MCF 10A (cell line): ENCODE measurements around the gene PITPNM2. TPM values are rescaled to one million over a fixed set of nuclear protein-coding genes. Genes with fewer than 3 reads are reported as not detected.

Experiments
- BruUV-seq: library from RNA; stranded (reverse); fragments of 400-500 nt; replicated peaks from 2 replicates; lab custom pipeline; 2021; lab: Mats Ljungman, UMichigan
- CTCF ChIA-PET: fragments of 300-600 bp; sonication (Branson Sonifier 250); formaldehyde crosslinking; extraction: SDS; loops from one replicate; lab custom pipeline; 2021; ENCODE audit warnings: antibody characterized with exemption, inconsistent platforms; lab: Yijun Ruan, JAX
- POLR2A ChIA-PET: fragments of 300-600, 350-650 bp; sonication (Branson Sonifier 250); formaldehyde crosslinking; extraction: SDS; loops from one replicate; lab custom pipeline; 2020; ENCODE audit warnings: antibody characterized with exemption, inconsistent platforms; lab: Yijun Ruan, JAX
- DNase-seq: peaks from one replicate; pipeline ENCODE4 v3.0.0-alpha.2; 2018; ENCODE audit not compliant: unreplicated experiment
- H3K27ac Mint-ChIP-seq: one replicate; pipeline ENCODE4 v1.8.0; 2022; ENCODE audit warnings: mild to moderate bottlenecking, low read depth, mixed read lengths; ENCODE audit not compliant: unreplicated experiment
- H3K27me3 Mint-ChIP-seq: one replicate; pipeline ENCODE4 v1.8.0; 2022; ENCODE audit warnings: mixed read lengths; ENCODE audit not compliant: insufficient read depth, unreplicated experiment
- H3K36me3 Mint-ChIP-seq: one replicate; pipeline ENCODE4 v1.8.0; 2022; ENCODE audit warnings: mild to moderate bottlenecking, moderate library complexity, mixed read lengths; ENCODE audit not compliant: insufficient read depth, unreplicated experiment
- H3K4me1 Mint-ChIP-seq: one replicate; pipeline ENCODE4 v1.8.0; 2022; ENCODE audit warnings: mixed read lengths; ENCODE audit not compliant: insufficient read depth, unreplicated experiment
- H3K4me3 Mint-ChIP-seq: one replicate; pipeline ENCODE4 v1.8.0; 2022; ENCODE audit warnings: mild to moderate bottlenecking, moderate library complexity, mixed read lengths; ENCODE audit not compliant: unreplicated experiment
- H3K9me3 Mint-ChIP-seq: one replicate; pipeline ENCODE4 v1.8.0; 2022; ENCODE audit warnings: mixed read lengths; ENCODE audit not compliant: unreplicated experiment
- CTCF ChIP-seq: fragments of 200-600 bp; IDR thresholded peaks from one replicate; pipeline ENCODE4 v1.8.0; 2022; ENCODE audit warnings: antibody characterized with exemption, mild to moderate bottlenecking; ENCODE audit not compliant: unreplicated experiment
- intact Hi-C: fragments of 100-400 bp; cut with micrococcal nuclease; formaldehyde crosslinking; loops from 2 replicates; pipeline ENCODE4 v1.14.1; 2022
- total RNA-seq: library from RNA; stranded (reverse); gene quantifications from 2 replicates; pipeline ENCODE4 v1.2.3, GENCODE V29; 2022

PITPNM2 gene
- total RNA-seq, 1 experiment from 2014 or later, result 7.2 TPM

GRCh38 chr12:123121670-123122069, 29.2 kb downstream of the PITPNM2 start:
- Mint-ChIP-seq H3K27ac (no peak overlapping the region), H3K36me3 (no peaks in the 10 kb centered on the region), H3K9me3 (no peaks in the 10 kb centered on the region), H3K4me3 (no peak overlapping the region), H3K27me3 (no peaks in the 10 kb centered on the region), H3K4me1 (peaks cover 8% of the 10 kb centered on the region)
- intact Hi-C loops, result no loop called here
- no peak for DNase-seq
- TF ChIP-seq CTCF, result no peak
- no TSS peak for BruUV-seq
- CTCF ChIA-PET, result interaction anchor here (0.6 kb wide), 1 partner anchor 533 kb away, joined by 3 read pairs; no protein-coding TSS in a partner anchor
- POLR2A ChIA-PET, result interaction anchor here (0.6 kb wide), 1 partner anchor 21 kb away, joined by 3 read pairs; no protein-coding TSS in a partner anchor

- no peak for DNase-seq
- no peak for TF ChIP-seq CTCF
- no TSS peak for BruUV-seq
- ChIA-PET POLR2A (interaction anchor here (1.0 kb wide), 1 partner anchor 13 kb away, joined by 3 read pairs; no protein-coding TSS in a partner anchor), CTCF (interaction anchor here (0.8 kb wide), 1 partner anchor 11 kb away, joined by 3 read pairs; no protein-coding TSS in a partner anchor)
- Mint-ChIP-seq H3K36me3 (no peaks in the 10 kb centered on the region), H3K27ac (no peak overlapping the region), H3K9me3 (no peaks in the 10 kb centered on the region), H3K27me3 (no peaks in the 10 kb centered on the region), H3K4me1 (peaks cover 6% of the 10 kb centered on the region), H3K4me3 (no peak overlapping the region)
- intact Hi-C loops, result no loop called here
Measured at GRCh38 chr12:123120452-123121166, 30.3 kb downstream of the PITPNM2 start.

- no peak for TF ChIP-seq CTCF
- Mint-ChIP-seq H3K27me3 (no peaks in the 10 kb centered on the region), H3K4me1 (peaks cover 10% of the 10 kb centered on the region), H3K36me3 (no peaks in the 10 kb centered on the region), H3K27ac (no peak overlapping the region), H3K4me3 (no peak overlapping the region), H3K9me3 (no peaks in the 10 kb centered on the region)
- POLR2A ChIA-PET, result no interaction called here
- CTCF ChIA-PET, result no interaction called here
- DNase-seq, result no peak
- no TSS peak for BruUV-seq
- intact Hi-C loops, result no loop called here
Measured at GRCh38 chr12:123119808-123120207, 31.1 kb downstream of the PITPNM2 start.

GRCh38 chr12:123118497-123118896, 32.4 kb downstream of the PITPNM2 start:
- intact Hi-C loops, result no loop called here
- Mint-ChIP-seq H3K36me3 (no peaks in the 10 kb centered on the region), H3K27me3 (no peaks in the 10 kb centered on the region), H3K4me3 (no peak overlapping the region), H3K4me1 (peaks cover 10% of the 10 kb centered on the region), H3K9me3 (no peaks in the 10 kb centered on the region), H3K27ac (no peak overlapping the region)
- TF ChIP-seq CTCF, result no peak
- DNase-seq, result no peak
- CTCF ChIA-PET, result no interaction called here
- POLR2A ChIA-PET, result interaction anchor here (1.0 kb wide), 1 partner anchor 12 kb away, joined by 3 read pairs; no protein-coding TSS in a partner anchor
- BruUV-seq, result no TSS peak
